GM18868 (cell line): Measurements from ENCODE around the gene RXFP3.
"Not testable (repeated sequence)": the region's sequence is repeated elsewhere in the genome, so short reads cannot be mapped to it uniquely, and the experiment has no call there.

Experiments used
- ATAC-seq: cut with Tn5 transposase; IDR thresholded peaks from one replicate; pipeline ENCODE4 v1.9.1; 2021; ENCODE audit warnings: mild to moderate bottlenecking, moderate library complexity; ENCODE audit not compliant: unreplicated experiment

The RXFP3 gene

GRCh38 chr5:33936381-33937016 is at the start of gene RXFP3:
Gene RXFP3 (plus strand): TSS chr5:33936386. CDS start chr5:33936741, 355 bp downstream.
- ATAC-seq: no peak

GRCh38 chr5:33887268-33887667 is 48.9 kb upstream of the RXFP3 start:
- no peak for ATAC-seq

- ATAC-seq: no peak
These were observed 47.6 kb upstream of the RXFP3 start for GRCh38 chr5:33888587-33888986.

GRCh38 chr5:33890131-33891032 is 45.8 kb upstream of the RXFP3 start:
- ATAC-seq: peak; percentile 88

- ATAC-seq: no peak
These were observed 44.8 kb upstream of the RXFP3 start for GRCh38 chr5:33891446-33891787.

GRCh38 chr5:33891788-33892619 is 44.2 kb upstream of the RXFP3 start, which contains the start of gene ADAMTS12:
Gene ADAMTS12 (minus strand): TSS chr5:33891990. CDS start chr5:33891856, 134 bp downstream.
- peak; percentile 41 for ATAC-seq

GRCh38 chr5:33892620-33893137 is 43.5 kb upstream of the RXFP3 start:
- no peak for ATAC-seq

GRCh38 chr5:33894566-33894965 is 41.6 kb upstream of the RXFP3 start:
- ATAC-seq: no peak

GRCh38 chr5:33901156-33901555 is 35.0 kb upstream of the RXFP3 start:
- ATAC-seq: no peak

GRCh38 chr5:33903118-33903517 is 33.1 kb upstream of the RXFP3 start:
- no peak for ATAC-seq

GRCh38 chr5:33905381-33905780 is 30.8 kb upstream of the RXFP3 start:
- ATAC-seq: no peak

GRCh38 chr5:33906248-33906647 is 29.9 kb upstream of the RXFP3 start:
- not testable (repeated sequence) for ATAC-seq

- not testable (repeated sequence) for ATAC-seq
These were observed 21.3 kb upstream of the RXFP3 start for GRCh38 chr5:33914844-33915243.

GRCh38 chr5:33921002-33921401 is 15.2 kb upstream of the RXFP3 start:
- ATAC-seq: no peak

- peak; percentile 36 for ATAC-seq
These were observed 10.9 kb upstream of the RXFP3 start for GRCh38 chr5:33925278-33925677.

- ATAC-seq: no peak
These were observed 8.5 kb upstream of the RXFP3 start for GRCh38 chr5:33927685-33928084.

- ATAC-seq: no peak
These were observed 7.9 kb upstream of the RXFP3 start for GRCh38 chr5:33928283-33928682.

GRCh38 chr5:33929925-33930690 is 6.1 kb upstream of the RXFP3 start:
- peak; percentile 40 for ATAC-seq

- no peak for ATAC-seq
These were observed 5.0 kb upstream of the RXFP3 start for GRCh38 chr5:33931136-33931535.

- peak; percentile 84 for ATAC-seq
These were observed 2.4 kb upstream of the RXFP3 start for GRCh38 chr5:33933723-33934169.
